NOMO-1 (cell line): ENCODE results near the gene THRAP3.

Experiments used
- DNase-seq, 2 experiments: peaks; one replicate each; lab custom pipeline; 2025; ENCODE audit not compliant: unreplicated experiment in 2 of 2; lab: John Stamatoyannopoulos, UW

Gene THRAP3

GRCh38 chr1:36323636-36324352 lies 99.6 kb downstream of the THRAP3 start, which contains the start of gene EVA1B:
Gene EVA1B, minus strand, starts transcription at chr1:36323645. Its CDS starts 608 bp downstream, at chr1:36323037.
- peak; percentile 49 to 59 for DNase-seq

- no peak for DNase-seq
These were observed 100.1 kb downstream of the THRAP3 start for GRCh38 chr1:36324353-36324703.

- DNase-seq = no peak
These were observed 102.3 kb downstream of the THRAP3 start for GRCh38 chr1:36326499-36326898.

GRCh38 chr1:36327421-36328087 lies 103.3 kb downstream of the THRAP3 start:
- no peak for DNase-seq

GRCh38 chr1:36328088-36328480 lies 103.8 kb downstream of the THRAP3 start:
- no peak for DNase-seq

GRCh38 chr1:36328713-36329112 lies 104.5 kb downstream of the THRAP3 start:
- no peak for DNase-seq

GRCh38 chr1:36329817-36330216 lies 105.6 kb downstream of the THRAP3 start:
- DNase-seq = no peak

- no peak for DNase-seq
These were observed 106.7 kb downstream of the THRAP3 start for GRCh38 chr1:36330940-36331339.

GRCh38 chr1:36337830-36338229 lies 113.6 kb downstream of the THRAP3 start:
- no peak for DNase-seq

- no peak for DNase-seq
These were observed 115.0 kb downstream of the THRAP3 start for GRCh38 chr1:36339215-36339614.

GRCh38 chr1:36339615-36340014 lies 115.4 kb downstream of the THRAP3 start:
- no peak for DNase-seq

GRCh38 chr1:36341626-36342320 lies 117.5 kb downstream of the THRAP3 start:
- no peak for DNase-seq

GRCh38 chr1:36342426-36343185 lies 118.4 kb downstream of the THRAP3 start:
- peak in 1 of 2 experiments; percentile 22 for DNase-seq

GRCh38 chr1:36343651-36344394 lies 119.6 kb downstream of the THRAP3 start:
- DNase-seq = no peak

- DNase-seq = no peak
These were observed 120.1 kb downstream of the THRAP3 start for GRCh38 chr1:36344395-36344680.

GRCh38 chr1:36345353-36345752 lies 121.1 kb downstream of the THRAP3 start:
- DNase-seq = no peak

GRCh38 chr1:36346741-36347370 lies 122.6 kb downstream of the THRAP3 start:
- no peak for DNase-seq

GRCh38 chr1:36349241-36349671 lies 125.0 kb downstream of the THRAP3 start:
- DNase-seq = no peak

GRCh38 chr1:36349839-36350238 lies 125.6 kb downstream of the THRAP3 start:
- DNase-seq = no peak

- DNase-seq = no peak
These were observed 126.5 kb downstream of the THRAP3 start for GRCh38 chr1:36350659-36351226.
